IPS DF 6.9 (cell line): Measurements from ENCODE around the gene FKBP11.

Experiments used
- DNase-seq: peaks from one replicate; pipeline ENCODE4 v3.0.0-alpha.2; 2013; ENCODE audit warnings: low read depth, low spot score
- H3K27ac ChIP-seq: one replicate; pipeline ENCODE4 v1.5.1; 2013; ENCODE audit warnings: low read length, control low read depth
- H3K27me3 ChIP-seq: 2 replicates; pipeline ENCODE4 v1.6.1; 2013; ENCODE audit warnings: mild to moderate bottlenecking, low read length; ENCODE audit not compliant: control insufficient read depth, insufficient read depth
- H3K36me3 ChIP-seq: 2 replicates; pipeline ENCODE4 v1.6.1; 2013; ENCODE audit warnings: low read length; ENCODE audit not compliant: control insufficient read depth, insufficient read depth
- H3K4me1 ChIP-seq: 2 replicates; pipeline ENCODE4 v1.6.1; 2013; ENCODE audit warnings: low read length; ENCODE audit not compliant: control insufficient read depth, insufficient read depth
- H3K4me3 ChIP-seq: 2 replicates; pipeline ENCODE4 v1.5.1; 2013; ENCODE audit warnings: mild to moderate bottlenecking, low read length
- H3K9me3 ChIP-seq: 2 replicates; pipeline ENCODE4 v1.6.1; 2013; ENCODE audit warnings: low read length, inconsistent platforms; ENCODE audit not compliant: control insufficient read depth, insufficient read depth
- WGBS: extraction: QIAGEN DNeasy Blood & Tissue Kit; methylation state at CpG from one replicate; pipeline ENCODE4 v1.1.7; 2013; ENCODE audit warnings: mixed read lengths, missing lambda C conversion rate; ENCODE audit not compliant: insufficient read length, insufficient coverage; 5-methylcytosine and 5-hydroxymethylcytosine counted together

FKBP11 gene

GRCh38 chr12:48967991-48968390, 42.7 kb upstream of the FKBP11 start:
- peaks cover 47% of the 10 kb centered on the region for H3K27me3 ChIP-seq
- no peak overlapping the region for H3K27ac ChIP-seq
- DNase-seq = no peak
- no CpG with 5 or more reads among the region's 7 CpGs for WGBS
- H3K9me3 ChIP-seq = no peaks in the 10 kb centered on the region
- no peak overlapping the region for H3K4me3 ChIP-seq
- no peaks in the 10 kb centered on the region for H3K36me3 ChIP-seq
- H3K4me1 ChIP-seq = peaks cover 26% of the 10 kb centered on the region

GRCh38 chr12:48966177-48966895, 41.0 kb upstream of the FKBP11 start:
- Histone ChIP-seq H3K4me3 (no peak overlapping the region), H3K27me3 (peaks cover 31% of the 10 kb centered on the region), H3K4me1 (peaks cover 21% of the 10 kb centered on the region), H3K27ac (no peak overlapping the region), H3K9me3 (no peaks in the 10 kb centered on the region), H3K36me3 (no peaks in the 10 kb centered on the region)
- DNase-seq = no peak
- no CpG with 5 or more reads among the region's 20 CpGs for WGBS

GRCh38 chr12:48965298-48965838, 40.1 kb upstream of the FKBP11 start:
- no peak for DNase-seq
- H3K27ac ChIP-seq = no peak overlapping the region
- peaks cover 21% of the 10 kb centered on the region; the same call in 1 of the 2 replicates for H3K27me3 ChIP-seq
- peaks cover 18% of the 10 kb centered on the region for H3K4me1 ChIP-seq
- no peaks in the 10 kb centered on the region for H3K9me3 ChIP-seq
- H3K4me3 ChIP-seq = no peak overlapping the region
- H3K36me3 ChIP-seq = no peaks in the 10 kb centered on the region

- DNase-seq = no peak
- H3K27ac ChIP-seq = no peak overlapping the region
- no peaks in the 10 kb centered on the region for H3K9me3 ChIP-seq
- H3K36me3 ChIP-seq = no peaks in the 10 kb centered on the region
- H3K4me1 ChIP-seq = peaks cover 8% of the 10 kb centered on the region; the same call in 1 of the 2 replicates
- no peaks in the 10 kb centered on the region; the same call in 1 of the 2 replicates for H3K27me3 ChIP-seq
- H3K4me3 ChIP-seq = no peak overlapping the region
Observed at GRCh38 chr12:48961801-48962200, 36.5 kb upstream of the FKBP11 start.

- H3K9me3 ChIP-seq = no peaks in the 10 kb centered on the region
- no peak overlapping the region for H3K27ac ChIP-seq
- no peaks in the 10 kb centered on the region; the same call in 1 of the 2 replicates for H3K27me3 ChIP-seq
- no peak for DNase-seq
- H3K4me3 ChIP-seq = no peak overlapping the region
- no CpG with 5 or more reads among the region's 4 CpGs for WGBS
- no peaks in the 10 kb centered on the region for H3K36me3 ChIP-seq
- H3K4me1 ChIP-seq = peaks cover 7% of the 10 kb centered on the region; the same call in 1 of the 2 replicates
Observed at GRCh38 chr12:48961331-48961730, 36.0 kb upstream of the FKBP11 start.

GRCh38 chr12:48960834-48961233, 35.5 kb upstream of the FKBP11 start:
- Histone ChIP-seq H3K4me3 (no peak overlapping the region), H3K27me3 (no peaks in the 10 kb centered on the region), H3K36me3 (no peaks in the 10 kb centered on the region), H3K4me1 (peaks cover 5% of the 10 kb centered on the region; the same call in 1 of the 2 replicates), H3K9me3 (no peaks in the 10 kb centered on the region), H3K27ac (no peak overlapping the region)
- no peak for DNase-seq
- WGBS = no CpG with 5 or more reads among the region's 3 CpGs

- no peak overlapping the region for H3K27ac ChIP-seq
- peak overlapping the region; percentile 94; the same call in 1 of the 2 replicates for H3K4me3 ChIP-seq
- 0 out of 2 replicates have a peak, but pooled peaks cover under 1% of the 10 kb centered on the region for H3K36me3 ChIP-seq
- no peak for DNase-seq
- no peaks in the 10 kb centered on the region for H3K27me3 ChIP-seq
- no CpG with 5 or more reads among the region's 3 CpGs for WGBS
- H3K9me3 ChIP-seq = no peaks in the 10 kb centered on the region
- no peaks in the 10 kb centered on the region; the same call in 1 of the 2 replicates for H3K4me1 ChIP-seq
Observed at GRCh38 chr12:48958049-48958388, 32.7 kb upstream of the FKBP11 start.

- peak within 1 kb of the TSS; percentile 94 for H3K4me3 ChIP-seq
- no peaks in the 10 kb centered on the region for H3K9me3 ChIP-seq
- H3K27me3 ChIP-seq = no peaks in the 10 kb centered on the region
- H3K4me1 ChIP-seq = no peaks in the 10 kb centered on the region; the same call in 1 of the 2 replicates
- WGBS = no CpG with 5 or more reads among the region's 58 CpGs
- no peak within 1 kb of the TSS for H3K27ac ChIP-seq
- DNase-seq = no peak
- peaks cover 6% of the 10 kb centered on the region; the same call in 1 of the 2 replicates for H3K36me3 ChIP-seq
Observed at GRCh38 chr12:48957141-48958048, 32.1 kb upstream of the FKBP11 start, which contains the start of gene ARF3. TSS of gene ARF3 (minus strand) at chr12:48957487. CDS start at chr12:48941095, 16,392 bp downstream.

- peaks cover 6% of the 10 kb centered on the region; the same call in 1 of the 2 replicates for H3K36me3 ChIP-seq
- DNase-seq = no peak
- no CpG with 5 or more reads among the region's 29 CpGs for WGBS
- H3K27ac ChIP-seq = no peak overlapping the region
- no peaks in the 10 kb centered on the region for H3K9me3 ChIP-seq
- peak overlapping the region; percentile 94 for H3K4me3 ChIP-seq
- no peaks in the 10 kb centered on the region; the same call in 1 of the 2 replicates for H3K4me1 ChIP-seq
- H3K27me3 ChIP-seq = no peaks in the 10 kb centered on the region
Observed at GRCh38 chr12:48956279-48957140, 31.2 kb upstream of the FKBP11 start.
